ENCODE results near the gene GAS2L1. TPM values are rescaled to one million over a fixed set of nuclear protein-coding genes. Genes with fewer than 3 reads are reported as not detected.

GAS2L1 gene
- polyA plus RNA-seq, 1 donor from 2014 or later: 0.77 TPM

GRCh38 chr22:29315286-29316140 lies 9.1 kb downstream of the GAS2L1 start, which contains the start of gene RASL10A:
Gene RASL10A, minus strand, starts transcription at chr22:29315697. Its CDS starts 451 bp downstream, at chr22:29315246.
- peaks cover 44% of the 10 kb centered on the region for H3K27me3 ChIP-seq (ENCODE audit: insufficient read depth, low read depth, low read length)
- H3K4me2 ChIP-seq (ENCODE audit: low read length): no peak within 1 kb of the TSS
- H3F3A ChIP-seq (ENCODE audit: insufficient read depth, low read length, poor library complexity, severe bottlenecking): no peaks in the 10 kb centered on the region
- H2AFZ ChIP-seq (ENCODE audit: low read depth, low read length): no peak within 1 kb of the TSS
- no peaks in the 10 kb centered on the region for H3K9me3 ChIP-seq (ENCODE audit: low read length)
- H3K36me3 ChIP-seq (ENCODE audit: insufficient read depth, low read length): no peaks in the 10 kb centered on the region
- H3K9me2 ChIP-seq (ENCODE audit: insufficient read depth, low read length): no peaks in the 10 kb centered on the region
- no peak for TF ChIP-seq POLR2AphosphoS5 (IDR thresholded peaks at IDR 0.05)
- peak; percentile 21 for TF ChIP-seq MXI1 (conservative IDR thresholded peaks at IDR 0.05; ENCODE audit: poor library complexity, severe bottlenecking)
- no peak for TF ChIP-seq TAF1 (IDR thresholded peaks at IDR 0.05; ENCODE audit: low read depth)
- TF ChIP-seq, protein P1, sequence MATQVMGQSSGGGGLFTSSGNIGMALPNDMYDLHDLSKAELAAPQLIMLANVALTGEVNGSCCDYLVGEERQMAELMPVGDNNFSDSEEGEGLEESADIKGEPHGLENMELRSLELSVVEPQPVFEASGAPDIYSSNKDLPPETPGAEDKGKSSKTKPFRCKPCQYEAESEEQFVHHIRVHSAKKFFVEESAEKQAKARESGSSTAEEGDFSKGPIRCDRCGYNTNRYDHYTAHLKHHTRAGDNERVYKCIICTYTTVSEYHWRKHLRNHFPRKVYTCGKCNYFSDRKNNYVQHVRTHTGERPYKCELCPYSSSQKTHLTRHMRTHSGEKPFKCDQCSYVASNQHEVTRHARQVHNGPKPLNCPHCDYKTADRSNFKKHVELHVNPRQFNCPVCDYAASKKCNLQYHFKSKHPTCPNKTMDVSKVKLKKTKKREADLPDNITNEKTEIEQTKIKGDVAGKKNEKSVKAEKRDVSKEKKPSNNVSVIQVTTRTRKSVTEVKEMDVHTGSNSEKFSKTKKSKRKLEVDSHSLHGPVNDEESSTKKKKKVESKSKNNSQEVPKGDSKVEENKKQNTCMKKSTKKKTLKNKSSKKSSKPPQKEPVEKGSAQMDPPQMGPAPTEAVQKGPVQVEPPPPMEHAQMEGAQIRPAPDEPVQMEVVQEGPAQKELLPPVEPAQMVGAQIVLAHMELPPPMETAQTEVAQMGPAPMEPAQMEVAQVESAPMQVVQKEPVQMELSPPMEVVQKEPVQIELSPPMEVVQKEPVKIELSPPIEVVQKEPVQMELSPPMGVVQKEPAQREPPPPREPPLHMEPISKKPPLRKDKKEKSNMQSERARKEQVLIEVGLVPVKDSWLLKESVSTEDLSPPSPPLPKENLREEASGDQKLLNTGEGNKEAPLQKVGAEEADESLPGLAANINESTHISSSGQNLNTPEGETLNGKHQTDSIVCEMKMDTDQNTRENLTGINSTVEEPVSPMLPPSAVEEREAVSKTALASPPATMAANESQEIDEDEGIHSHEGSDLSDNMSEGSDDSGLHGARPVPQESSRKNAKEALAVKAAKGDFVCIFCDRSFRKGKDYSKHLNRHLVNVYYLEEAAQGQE (IDR thresholded peaks at IDR 0.05; ENCODE audit: borderline replicate concordance): no peak
- TF ChIP-seq CTCF (IDR thresholded peaks at IDR 0.05; ENCODE audit: poor library complexity, severe bottlenecking): no peak
- TF ChIP-seq RAD21 (conservative IDR thresholded peaks at IDR 0.05): no peak
- no peak for TF ChIP-seq EP300 (conservative IDR thresholded peaks at IDR 0.05; ENCODE audit: poor library complexity, severe bottlenecking)
- TF ChIP-seq EZH2 (IDR thresholded peaks at IDR 0.05; ENCODE audit: borderline replicate concordance, insufficient read depth, low read length, poor library complexity, severe bottlenecking): peak; percentile 37
- TF ChIP-seq SMC3 (conservative IDR thresholded peaks at IDR 0.05; ENCODE audit: poor library complexity): no peak
- H4K20me1 ChIP-seq (ENCODE audit: insufficient read depth): no peaks in the 10 kb centered on the region
- no peaks in the 10 kb centered on the region for H3K79me2 ChIP-seq (replicated peaks; ENCODE audit: insufficient read depth, low read length)
- H3K9ac ChIP-seq (ENCODE audit: low read length): peak within 1 kb of the TSS; percentile 31
- H3K27ac ChIP-seq (ENCODE audit: low read length): no peak within 1 kb of the TSS
- peak within 1 kb of the TSS; percentile 59 for H3K4me3 ChIP-seq (ENCODE audit: low read length)

DNA sequence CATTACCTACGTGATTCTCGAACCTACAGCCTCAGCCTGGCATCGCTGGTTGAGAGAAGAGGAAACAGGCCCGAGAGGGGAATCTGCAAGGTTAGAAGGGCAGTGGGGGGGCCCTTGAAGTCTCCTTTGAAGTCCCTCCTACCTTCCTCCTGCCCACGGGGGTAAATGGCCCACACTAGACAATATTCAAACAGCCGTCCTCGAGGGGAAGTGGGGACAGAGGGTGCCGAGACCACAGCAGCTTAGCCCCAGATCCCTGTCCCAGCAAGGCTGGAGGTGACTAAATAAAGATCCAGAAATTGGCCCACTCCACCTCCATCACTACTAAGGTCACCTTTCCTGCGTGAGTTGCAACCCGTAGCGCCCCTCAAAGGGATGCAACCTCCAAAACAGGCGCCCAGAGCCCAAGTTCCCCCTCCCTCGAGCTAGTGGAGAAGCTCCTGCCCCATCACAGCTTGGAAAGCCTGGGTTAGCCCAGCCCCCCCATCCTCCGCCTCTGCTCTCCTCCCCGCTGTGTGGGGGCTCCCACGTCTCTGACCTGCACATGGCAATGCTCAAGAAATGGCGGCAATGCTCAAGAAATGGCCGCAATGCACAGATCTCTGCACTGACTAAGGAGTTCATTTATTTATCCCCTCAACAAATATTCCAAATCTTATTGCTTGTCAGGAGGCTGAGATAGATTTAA lies 9.8 kb downstream of the GAS2L1 start:
- no peak overlapping the region for H3K4me2 ChIP-seq (ENCODE audit: low read length)
- no peaks in the 10 kb centered on the region for H4K20me1 ChIP-seq (ENCODE audit: insufficient read depth)
- no peak overlapping the region for H2AFZ ChIP-seq (ENCODE audit: low read depth, low read length)
- H3K27ac ChIP-seq (ENCODE audit: low read length): no peak overlapping the region
- TF ChIP-seq EP300 (conservative IDR thresholded peaks at IDR 0.05; ENCODE audit: poor library complexity, severe bottlenecking): no peak
- no peak for TF ChIP-seq SMC3 (conservative IDR thresholded peaks at IDR 0.05; ENCODE audit: poor library complexity)
- no peak for TF ChIP-seq CTCF (IDR thresholded peaks at IDR 0.05; ENCODE audit: poor library complexity, severe bottlenecking)
- no peak for TF ChIP-seq TAF1 (IDR thresholded peaks at IDR 0.05; ENCODE audit: low read depth)
- no peak for TF ChIP-seq EZH2 (IDR thresholded peaks at IDR 0.05; ENCODE audit: borderline replicate concordance, insufficient read depth, low read length, poor library complexity, severe bottlenecking)
- TF ChIP-seq POLR2AphosphoS5 (IDR thresholded peaks at IDR 0.05): no peak
- TF ChIP-seq, protein P1 (IDR thresholded peaks at IDR 0.05; ENCODE audit: borderline replicate concordance): no peak
- no peak for TF ChIP-seq MXI1 (conservative IDR thresholded peaks at IDR 0.05; ENCODE audit: poor library complexity, severe bottlenecking)
- TF ChIP-seq RAD21 (conservative IDR thresholded peaks at IDR 0.05): no peak
- H3K36me3 ChIP-seq (ENCODE audit: insufficient read depth, low read length): no peaks in the 10 kb centered on the region
- no peaks in the 10 kb centered on the region for H3K9me2 ChIP-seq (ENCODE audit: insufficient read depth, low read length)
- H3K4me3 ChIP-seq (ENCODE audit: low read length): no peak overlapping the region
- H3K79me2 ChIP-seq (replicated peaks; ENCODE audit: insufficient read depth, low read length): no peaks in the 10 kb centered on the region
- no peaks in the 10 kb centered on the region for H3K9me3 ChIP-seq (ENCODE audit: low read length)
- H3K9ac ChIP-seq (ENCODE audit: low read length): no peak overlapping the region
- peaks cover 44% of the 10 kb centered on the region for H3K27me3 ChIP-seq (ENCODE audit: insufficient read depth, low read depth, low read length)
- no peaks in the 10 kb centered on the region for H3F3A ChIP-seq (ENCODE audit: insufficient read depth, low read length, poor library complexity, severe bottlenecking)
